Chondrocyte (in vitro differentiated cells): ENCODE results near the gene PRR12. TPM values are rescaled to one million over a fixed set of nuclear protein-coding genes. Genes with fewer than 3 reads are reported as not detected.

ENCODE experiments used
- DNase-seq: peaks from one replicate; pipeline ENCODE4 v3.0.0; 2021; ENCODE audit warnings: mixed read lengths, low spot score
- H3K27ac Mint-ChIP-seq: one replicate; pipeline ENCODE4 v1.8.0; 2021; ENCODE audit warnings: mild to moderate bottlenecking, moderate library complexity, mixed read lengths; ENCODE audit not compliant: unreplicated experiment
- H3K27me3 Mint-ChIP-seq: 2 replicates; pipeline ENCODE4 v1.8.0; 2021; ENCODE audit warnings: low read depth, mixed read lengths
- H3K36me3 Mint-ChIP-seq: 2 replicates; pipeline ENCODE4 v1.8.0; 2021; ENCODE audit warnings: low read depth, mixed read lengths
- H3K4me1 Mint-ChIP-seq: 2 replicates; pipeline ENCODE4 v1.8.0; 2021; ENCODE audit warnings: low read depth, mild to moderate bottlenecking, mixed read lengths
- H3K4me3 Mint-ChIP-seq: one replicate; pipeline ENCODE4 v1.8.0; 2021; ENCODE audit warnings: mild to moderate bottlenecking, moderate library complexity, mixed read lengths; ENCODE audit not compliant: unreplicated experiment
- H3K9me3 Mint-ChIP-seq: 2 replicates; pipeline ENCODE4 v1.8.0; 2021; ENCODE audit warnings: low read depth, mixed read lengths
- total RNA-seq: library from RNA; stranded (reverse); gene quantifications from 3 replicates; pipeline ENCODE4 v1.2.1, GENCODE V29; 2021
- TF ChIP-seq, protein P1 (sequence below): fragments of 200-600 bp; sonication (generic); IDR thresholded peaks from 2 replicates; pipeline ENCODE4 v1.5.0; 2021; ENCODE audit warnings: antibody characterized with exemption, mild to moderate bottlenecking, moderate library complexity

PRR12 gene
- total RNA-seq, 1 donor from 2014 or later, result 23.8 TPM

DNA sequence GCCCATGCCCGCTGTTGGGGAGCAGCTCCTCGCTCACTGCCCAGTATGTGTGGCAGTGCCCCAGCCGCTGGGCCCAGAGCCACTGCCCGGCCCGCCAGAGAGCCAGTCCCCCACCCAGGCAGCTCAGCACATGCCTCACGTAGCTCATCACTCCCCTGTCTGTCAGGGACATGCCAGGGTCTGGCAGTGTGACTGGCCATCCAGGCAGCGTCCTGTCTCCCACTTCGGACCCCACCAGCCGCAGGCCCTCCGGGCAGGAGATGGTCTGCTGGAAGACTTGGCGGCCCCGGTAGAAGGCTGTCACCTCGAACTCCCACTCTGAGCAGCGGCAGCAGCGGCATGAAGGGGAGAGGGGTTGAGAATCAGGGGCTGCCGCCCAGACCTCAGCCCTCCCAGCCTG is 71.0 kb downstream of the PRR12 start:
- TF ChIP-seq, protein P1, sequence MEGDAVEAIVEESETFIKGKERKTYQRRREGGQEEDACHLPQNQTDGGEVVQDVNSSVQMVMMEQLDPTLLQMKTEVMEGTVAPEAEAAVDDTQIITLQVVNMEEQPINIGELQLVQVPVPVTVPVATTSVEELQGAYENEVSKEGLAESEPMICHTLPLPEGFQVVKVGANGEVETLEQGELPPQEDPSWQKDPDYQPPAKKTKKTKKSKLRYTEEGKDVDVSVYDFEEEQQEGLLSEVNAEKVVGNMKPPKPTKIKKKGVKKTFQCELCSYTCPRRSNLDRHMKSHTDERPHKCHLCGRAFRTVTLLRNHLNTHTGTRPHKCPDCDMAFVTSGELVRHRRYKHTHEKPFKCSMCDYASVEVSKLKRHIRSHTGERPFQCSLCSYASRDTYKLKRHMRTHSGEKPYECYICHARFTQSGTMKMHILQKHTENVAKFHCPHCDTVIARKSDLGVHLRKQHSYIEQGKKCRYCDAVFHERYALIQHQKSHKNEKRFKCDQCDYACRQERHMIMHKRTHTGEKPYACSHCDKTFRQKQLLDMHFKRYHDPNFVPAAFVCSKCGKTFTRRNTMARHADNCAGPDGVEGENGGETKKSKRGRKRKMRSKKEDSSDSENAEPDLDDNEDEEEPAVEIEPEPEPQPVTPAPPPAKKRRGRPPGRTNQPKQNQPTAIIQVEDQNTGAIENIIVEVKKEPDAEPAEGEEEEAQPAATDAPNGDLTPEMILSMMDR, result no peak
- Mint-ChIP-seq H3K27me3 (no peaks in the 10 kb centered on the region), H3K9me3 (no peaks in the 10 kb centered on the region), H3K4me1 (peaks cover 28% of the 10 kb centered on the region), H3K4me3 (no peak overlapping the region), H3K27ac (no peak overlapping the region), H3K36me3 (peaks cover 5% of the 10 kb centered on the region)
- DNase-seq, result no peak

DNA sequence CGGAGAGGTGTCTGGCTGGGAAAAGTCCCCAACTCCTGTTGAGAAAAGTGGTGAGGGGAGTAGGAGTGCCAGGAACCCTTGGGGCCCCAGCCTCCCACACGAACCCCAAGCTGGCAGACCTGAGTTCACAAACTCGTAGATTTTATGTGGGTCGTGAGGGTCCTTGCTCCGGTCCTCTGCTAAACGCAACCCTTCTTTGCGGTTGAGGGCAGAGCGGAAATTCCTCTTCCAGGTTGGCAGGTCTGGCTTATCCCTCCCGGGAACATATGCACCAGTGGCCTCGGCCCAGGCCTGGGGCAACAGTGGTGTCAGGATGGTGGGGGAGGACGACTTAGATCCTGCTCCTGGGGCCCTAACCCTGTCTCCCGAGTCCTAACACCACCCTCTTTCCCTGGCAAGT is 72.2 kb downstream of the PRR12 start:
- Mint-ChIP-seq H3K27ac (peak overlapping the region; percentile 17), H3K36me3 (peaks cover 2% of the 10 kb centered on the region), H3K4me1 (peaks cover 32% of the 10 kb centered on the region), H3K27me3 (no peaks in the 10 kb centered on the region), H3K9me3 (no peaks in the 10 kb centered on the region), H3K4me3 (peak overlapping the region; percentile 33)
- TF ChIP-seq, protein P1, result no peak
- DNase-seq, result no peak

DNA sequence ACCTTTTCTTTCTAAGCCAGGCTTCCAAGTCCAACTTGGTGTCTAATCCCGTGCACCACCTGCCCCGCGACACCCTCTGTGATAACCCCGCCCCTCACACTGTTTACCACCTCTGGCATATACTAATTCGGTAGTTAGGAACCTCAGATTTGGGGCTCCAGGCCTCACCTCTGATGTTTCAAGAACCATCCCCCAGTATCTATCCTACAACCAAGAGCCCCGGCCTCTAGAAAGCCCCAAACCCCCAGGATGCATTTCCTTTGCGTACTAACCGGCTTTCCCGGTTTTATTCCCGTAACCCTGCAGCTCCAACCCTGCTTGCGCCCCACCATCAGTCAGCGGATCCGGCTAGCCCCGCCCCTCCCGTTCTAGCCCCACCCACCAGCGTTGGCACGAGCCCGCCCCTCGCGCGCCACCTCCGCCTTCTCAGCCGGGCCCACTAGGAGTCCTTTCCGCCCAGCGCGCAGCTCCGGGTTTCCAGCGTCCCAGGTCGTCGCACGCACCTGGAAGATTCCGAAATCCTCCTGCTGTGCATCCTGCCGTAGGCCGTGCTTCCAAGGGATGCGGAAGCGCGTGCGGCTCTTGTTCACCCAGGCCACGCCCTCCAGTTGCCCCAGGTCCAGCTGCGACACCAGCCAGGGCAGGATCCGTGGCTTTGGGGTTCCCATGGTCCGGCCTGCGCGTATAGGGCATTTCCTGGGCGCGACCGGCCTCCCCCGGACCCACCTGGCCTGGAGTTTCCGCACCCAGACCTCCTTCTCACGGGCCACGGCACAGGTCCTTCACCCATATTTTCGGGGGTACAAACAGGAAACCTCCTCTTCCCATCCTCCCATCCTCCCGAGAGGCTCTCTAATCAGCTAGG is 73.4 kb downstream of the PRR12 start:
- H3K36me3 Mint-ChIP-seq, result no peaks in the 10 kb centered on the region
- DNase-seq, result no peak
- no peaks in the 10 kb centered on the region for H3K9me3 Mint-ChIP-seq
- TF ChIP-seq, protein P1, result peak; percentile 36
- H3K27me3 Mint-ChIP-seq, result no peaks in the 10 kb centered on the region
- H3K4me3 Mint-ChIP-seq, result peak overlapping the region; percentile 99
- H3K4me1 Mint-ChIP-seq, result peaks cover 32% of the 10 kb centered on the region
- H3K27ac Mint-ChIP-seq, result peak overlapping the region; percentile 97

DNA sequence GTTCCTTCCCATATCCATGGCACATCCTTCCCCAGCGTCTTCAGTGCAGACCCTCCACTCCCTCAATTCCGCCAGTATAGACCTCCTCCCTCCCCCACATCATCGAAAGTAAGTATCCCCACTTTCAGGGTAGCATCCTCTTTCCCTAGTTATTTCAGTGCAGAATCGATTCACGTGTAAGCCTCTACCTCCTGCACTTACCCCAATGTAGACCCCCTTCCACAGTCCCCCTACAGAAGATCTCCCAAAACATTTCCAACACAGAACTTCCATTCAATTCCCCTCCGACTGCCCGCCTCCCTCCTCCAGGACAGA is 74.0 kb downstream of the PRR12 start:
- H3K4me1 Mint-ChIP-seq, result peaks cover 32% of the 10 kb centered on the region
- H3K27ac Mint-ChIP-seq, result peak overlapping the region; percentile 97
- peak overlapping the region; percentile 99 for H3K4me3 Mint-ChIP-seq
- no peaks in the 10 kb centered on the region for H3K27me3 Mint-ChIP-seq
- H3K9me3 Mint-ChIP-seq, result no peaks in the 10 kb centered on the region
- H3K36me3 Mint-ChIP-seq, result no peaks in the 10 kb centered on the region
- no peak for DNase-seq
- TF ChIP-seq, protein P1, result no peak

DNA sequence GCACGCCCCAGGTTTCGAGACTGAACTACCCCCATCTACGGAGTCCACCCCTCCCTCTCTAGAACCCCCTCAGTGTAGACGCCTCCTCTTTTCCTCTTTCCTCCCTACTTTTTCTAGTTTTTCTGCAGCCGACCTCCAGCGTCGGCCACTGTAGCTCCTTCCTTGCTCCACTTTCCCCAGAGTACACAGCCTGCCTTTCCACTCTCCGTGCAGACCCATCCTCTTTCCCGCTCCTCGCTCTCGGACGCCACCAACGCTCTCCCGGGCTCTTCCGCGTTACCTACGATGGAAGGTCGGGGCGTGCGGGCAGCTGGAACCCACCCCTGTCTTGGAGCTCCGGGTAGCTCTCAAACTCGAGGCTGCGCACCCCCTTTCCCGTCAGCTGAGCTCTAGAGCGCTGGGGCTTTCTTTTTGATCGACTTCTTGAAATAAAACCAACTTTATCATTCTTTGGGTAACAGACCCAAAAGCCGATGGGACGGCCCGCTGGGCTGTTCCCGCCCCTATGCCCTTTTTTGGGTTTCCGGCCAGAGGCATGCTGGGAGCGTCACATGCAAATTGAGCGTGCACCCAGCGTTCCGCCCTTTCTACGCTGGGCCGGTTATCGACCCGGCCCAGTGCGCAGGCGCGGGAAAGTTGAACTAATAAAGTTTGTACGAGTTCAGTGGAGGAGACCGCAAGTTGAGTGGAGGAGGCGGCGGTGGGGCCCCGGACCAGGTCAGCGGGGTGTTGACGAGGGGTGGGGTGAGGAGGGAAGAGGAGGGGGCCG is 74.6 kb downstream of the PRR12 start, which contains the start of the genes BCL2L12 and IRF3:
Gene BCL2L12 (plus strand): TSS at position 583 of the 769 bp plus-strand sequence. CDS start 760 bp downstream, outside the sequence.
Gene IRF3 (minus strand): TSS at position 507 of the 769 bp plus-strand sequence. CDS start 1,019 bp downstream, outside the sequence.
- H3K27ac Mint-ChIP-seq, result peak within 1 kb of the TSS; percentile 97
- H3K27me3 Mint-ChIP-seq, result no peaks in the 10 kb centered on the region
- H3K9me3 Mint-ChIP-seq, result no peaks in the 10 kb centered on the region
- H3K4me1 Mint-ChIP-seq, result peaks cover 32% of the 10 kb centered on the region
- no peaks in the 10 kb centered on the region for H3K36me3 Mint-ChIP-seq
- TF ChIP-seq, protein P1, result no peak
- peak within 1 kb of the TSS; percentile 99 for H3K4me3 Mint-ChIP-seq
- DNase-seq, result no peak
